Measurements from ENCODE around the gene TLR3.

The TLR3 gene

DNA sequence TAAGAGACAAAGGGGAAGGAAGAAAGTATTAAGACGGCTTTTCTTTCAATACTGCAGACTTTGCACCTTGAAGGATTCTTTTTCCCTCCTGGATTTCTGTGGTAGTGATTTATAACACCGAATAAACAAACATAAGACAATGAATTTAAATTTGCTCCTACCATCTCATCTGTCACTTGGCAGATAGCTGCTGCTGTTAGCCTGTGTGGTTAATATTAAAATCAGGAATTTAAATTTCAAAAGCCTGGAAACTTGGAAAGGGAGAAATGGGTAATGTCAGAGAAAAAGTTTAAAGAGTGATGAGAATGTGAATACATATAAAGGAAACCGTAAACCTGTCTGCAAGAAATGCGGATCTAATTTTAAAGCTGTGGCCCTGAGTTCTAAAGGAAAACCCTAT is 39.0 kb downstream of the TLR3 start:
- no peak for DNase-seq

GRCh38 chr4:186108391-186108790 is 39.4 kb downstream of the TLR3 start:
- no peak for DNase-seq

DNA sequence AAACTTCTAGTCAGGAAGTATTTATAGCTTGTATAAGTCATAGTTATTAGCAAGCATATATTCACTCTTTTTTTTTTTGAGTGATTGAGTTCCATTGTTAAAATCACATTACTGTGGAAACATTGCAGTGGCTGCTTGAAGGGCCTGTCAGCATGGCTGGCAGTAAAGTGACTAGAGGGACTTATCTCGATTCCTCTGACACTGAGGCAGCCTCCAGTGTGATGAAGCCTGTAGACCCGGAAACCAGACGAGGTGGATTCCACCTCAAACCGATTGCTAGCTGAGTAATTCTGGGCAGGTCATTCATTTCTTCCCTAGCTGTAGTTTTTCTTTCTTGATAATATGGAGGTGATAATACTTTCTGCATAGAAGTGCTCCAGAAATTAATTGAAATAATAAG is 40.3 kb downstream of the TLR3 start:
- no peak for DNase-seq

DNA sequence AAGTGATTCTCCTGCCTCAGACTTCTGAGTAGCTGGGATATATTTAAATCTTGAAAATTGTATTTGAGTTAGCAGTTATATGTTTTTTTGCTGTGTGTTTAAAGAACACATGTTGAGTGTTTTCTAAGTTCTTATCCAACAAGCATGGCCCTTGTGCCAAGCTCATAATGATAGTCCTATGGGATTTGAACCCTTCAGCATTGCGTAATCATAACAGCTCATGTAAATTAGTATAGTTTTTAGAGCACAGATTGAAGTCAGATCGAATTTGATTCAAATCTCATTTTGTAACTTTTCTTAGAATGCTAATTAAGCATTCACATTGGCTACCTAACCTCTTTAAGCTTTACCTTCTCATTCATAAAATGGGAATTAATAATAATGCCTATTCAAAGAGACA is 47.7 kb downstream of the TLR3 start:
- DNase-seq = no peak

DNA sequence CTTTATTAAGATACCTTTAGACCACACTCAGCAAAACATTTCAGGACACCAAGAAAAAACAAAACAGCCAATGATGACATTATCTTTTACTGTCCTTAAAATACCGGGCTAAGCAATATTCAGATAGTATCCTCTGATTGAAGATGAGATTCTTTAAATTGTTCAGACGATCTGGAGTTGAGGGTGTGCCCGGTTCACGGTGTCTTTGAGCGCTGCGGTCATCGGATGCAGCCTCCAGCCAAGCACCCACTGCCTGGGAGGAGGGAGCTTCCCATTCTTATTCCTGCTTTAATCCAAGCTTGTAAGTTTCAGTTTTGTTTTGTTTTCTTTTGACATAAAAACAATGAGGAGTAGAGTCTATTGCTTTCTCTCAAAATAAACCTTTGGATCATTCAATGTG is 49.6 kb downstream of the TLR3 start:
- DNase-seq = no peak

GRCh38 chr4:186121057-186121456 is 52.1 kb downstream of the TLR3 start:
- no peak for DNase-seq

- DNase-seq = no peak
Observed at GRCh38 chr4:186128842-186129241, 59.9 kb downstream of the TLR3 start.

- no peak for DNase-seq
Observed at GRCh38 chr4:186131935-186132334, 63.0 kb downstream of the TLR3 start.

DNA sequence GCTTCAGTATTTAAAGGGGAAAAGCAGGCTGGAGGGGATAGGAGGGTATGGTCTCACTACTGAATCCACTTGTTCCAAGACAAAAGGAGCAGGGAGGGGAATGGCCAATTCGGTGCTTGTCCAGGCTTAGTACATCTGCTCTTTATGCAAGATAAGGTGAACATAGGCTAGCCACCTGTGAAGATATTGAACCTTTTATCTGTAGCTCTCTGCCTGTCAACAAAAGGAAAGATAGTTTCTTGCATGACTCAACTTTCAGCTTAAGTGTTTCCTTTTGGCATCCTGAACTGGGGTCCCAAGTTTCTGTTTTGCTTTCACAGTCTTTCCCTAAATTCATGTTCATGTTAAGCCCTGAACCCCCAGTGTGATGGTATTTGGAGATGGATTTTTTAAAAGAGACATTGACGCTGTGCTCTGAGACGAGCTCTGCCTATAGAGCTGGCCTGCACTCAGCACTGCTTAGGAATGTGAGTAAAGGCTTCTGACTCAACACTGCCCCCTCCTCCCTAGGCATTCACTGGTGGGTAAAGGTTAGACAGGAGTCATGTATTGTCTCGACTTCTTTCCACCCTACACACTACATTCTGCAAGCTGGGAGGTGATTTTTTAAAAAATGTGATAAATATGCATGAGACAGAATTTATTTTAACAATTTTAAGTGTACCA is 63.8 kb downstream of the TLR3 start:
- DNase-seq = no peak

- no peak for DNase-seq
Observed at GRCh38 chr4:186134257-186134656, 65.3 kb downstream of the TLR3 start.

DNA sequence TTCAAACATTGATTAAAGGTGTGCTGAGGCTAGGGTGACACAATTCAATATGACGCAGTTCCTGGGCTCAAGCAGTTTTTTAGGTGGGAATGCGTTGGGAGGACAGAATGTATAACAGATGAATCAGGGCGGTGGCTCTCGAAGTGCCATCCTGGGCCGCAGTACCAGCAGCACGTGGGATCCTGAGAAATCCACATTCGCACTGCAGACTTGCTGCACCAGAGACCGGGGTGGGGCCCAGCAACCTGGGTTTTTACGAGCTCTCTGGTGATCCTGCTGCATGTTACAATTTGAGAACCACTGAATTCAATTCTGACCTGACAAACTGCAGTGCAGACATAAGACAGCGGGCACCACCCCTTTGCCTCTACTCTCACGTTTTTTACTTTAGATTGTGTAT is 65.9 kb downstream of the TLR3 start:
- DNase-seq = no peak

GRCh38 chr4:186137196-186137794 is 68.3 kb downstream of the TLR3 start:
- DNase-seq = no peak

Measured in CD4-positive, alpha-beta T cell treated with Interleukin-15 for 1 hour (primary cell).